Spleen (tissue), 7 donors: Measurements from ENCODE around the gene PSMD1.

ENCODE experiments used
- CTCF ChIP-seq, 11 experiments: fragments of 200-600 bp in 7 of 11; fragments of 450-650 bp in 4 of 11; sonication (generic) in 4 of 11; IDR thresholded peaks in 8 of 11; conservative IDR thresholded peaks in 3 of 11; 1 replicate in 7 of 11; 2 replicates in 4 of 11; pipeline versions ENCODE4 v1.4.0 to v1.8.0; 2016 to 2021; ENCODE audit warnings: antibody characterized with exemption in 11 of 11, inconsistent platforms in 4 of 11, mild to moderate bottlenecking in 1 of 11
- POLR2AphosphoS5 ChIP-seq, 3 donors: sonication (generic); formaldehyde crosslinking; IDR thresholded peaks; one replicate each; pipeline ENCODE4 v1.5.1; 2017; ENCODE audit warnings: antibody characterized with exemption in 3 of 3
- donor health status: DM: no; HTN: no; CAD: no; lungs with moderate emphysema.
- donor health status: DM: no; HTN: no; CAD: no.
- donor health status: DM: no; HTN: no; CAD: no.

- TF ChIP-seq CTCF (IDR thresholded peaks at IDR 0.05 in 8 of 11, conservative IDR thresholded peaks at IDR 0.05 in 3 of 11) (no peak), POLR2AphosphoS5 (IDR thresholded peaks at IDR 0.05) (no peak)
These were observed 53.9 kb downstream of the PSMD1 start for GRCh38 chr2:231110551-231110950.
